Spleen (tissue), 11 donors: Measurements from ENCODE around the gene CYP19A1. TPM values are rescaled to one million over a fixed set of nuclear protein-coding genes. Genes with fewer than 3 reads are reported as not detected.

ENCODE experiments used
- DNase-seq: peaks from one replicate; pipeline ENCODE4 v3.0.0-alpha.2; 2020
- H3K27ac ChIP-seq, 8 donors: fragments of 200-600 bp; sonication (generic) in 7 of 8; 1 replicate in 4 of 8; 2 replicates in 4 of 8; pipeline versions ENCODE4 v1.5.0 to v1.8.0; 2016 to 2021; ENCODE audit warnings: inconsistent platforms in 4 of 8, mild to moderate bottlenecking in 4 of 8, moderate library complexity in 1 of 8
- H3K27me3 ChIP-seq, 7 donors: fragments of 200-600 bp; sonication (generic) in 6 of 7; replicated peaks in 1 of 7; 1 replicate in 4 of 7; 2 replicates in 3 of 7; pipeline versions ENCODE4 v1.5.0 to v1.8.0; 2016 to 2021; ENCODE audit warnings: inconsistent platforms in 3 of 7, mild to moderate bottlenecking in 1 of 7
- H3K36me3 ChIP-seq, 6 donors: fragments of 200-600 bp; sonication (generic) in 5 of 6; 1 replicate in 4 of 6; 2 replicates in 2 of 6; pipeline versions ENCODE4 v1.5.0 to v1.8.0; 2016 to 2021; ENCODE audit warnings: inconsistent platforms in 2 of 6
- H3K4me1 ChIP-seq, 6 donors: fragments of 200-600 bp; sonication (generic) in 5 of 6; 1 replicate in 3 of 6; 2 replicates in 3 of 6; pipeline versions ENCODE4 v1.5.0 to v1.8.0; 2016 to 2021; ENCODE audit warnings: inconsistent platforms in 3 of 6
- H3K4me3 ChIP-seq, 8 donors: fragments of 200-600 bp; sonication (generic) in 7 of 8; 1 replicate in 4 of 8; 2 replicates in 4 of 8; pipeline versions ENCODE4 v1.5.0 to v1.8.0; 2016 to 2021; ENCODE audit warnings: inconsistent platforms in 4 of 8, mild to moderate bottlenecking in 4 of 8, moderate library complexity in 2 of 8
- H3K9me3 ChIP-seq, 8 donors: fragments of 200-600 bp; sonication (generic) in 7 of 8; 1 replicate in 4 of 8; 2 replicates in 4 of 8; pipeline versions ENCODE4 v1.5.0 to v1.8.0; 2016 to 2021; ENCODE audit warnings: inconsistent platforms in 4 of 8
- CTCF ChIP-seq, 11 experiments: fragments of 200-600 bp in 7 of 11; fragments of 450-650 bp in 4 of 11; sonication (generic) in 4 of 11; IDR thresholded peaks in 8 of 11; conservative IDR thresholded peaks in 3 of 11; 1 replicate in 7 of 11; 2 replicates in 4 of 11; pipeline versions ENCODE4 v1.4.0 to v1.8.0; 2016 to 2021; ENCODE audit warnings: antibody characterized with exemption in 11 of 11, inconsistent platforms in 4 of 11, mild to moderate bottlenecking in 1 of 11
- POLR2A ChIP-seq, 3 donors: fragments of 450-650 bp; IDR thresholded peaks; one replicate each; pipeline ENCODE4 v1.5.1; 2017; ENCODE audit warnings: antibody characterized with exemption in 3 of 3, mild to moderate bottlenecking in 1 of 3
- POLR2AphosphoS5 ChIP-seq, 3 donors: sonication (generic); formaldehyde crosslinking; IDR thresholded peaks; one replicate each; pipeline ENCODE4 v1.5.1; 2017; ENCODE audit warnings: antibody characterized with exemption in 3 of 3
- WGBS, 5 donors: extraction: QIAGEN DNeasy Blood & Tissue Kit in 3 of 5; methylation state at CpG; one replicate each; pipeline versions ENCODE4 v1.1.5 to v1.1.7; 2013 to 2018; 5-methylcytosine and 5-hydroxymethylcytosine counted together
- intact Hi-C: fragments of 100-400 bp; cut with DNase I; formaldehyde crosslinking; loops from one replicate; pipeline ENCODE4 v1.15.0; 2023; ENCODE audit warnings: low total_unique reads
- polyA plus RNA-seq, 3 donors: library from polyadenylated mRNA; stranded (reverse); fragments of 200-250 nt; gene quantifications; one replicate each; pipeline ENCODE4 v1.2.1, GENCODE V29; 2013
- total RNA-seq, 7 donors: library from RNA; depleted of rRNA in 3 of 7; stranded (reverse); fragments of >200 nt in 3 of 7; fragmentation: NEBNext Ultra II Directional in 4 of 7; extraction: Animal tissue kit (Norgen Biotek cat#: 25700) in 4 of 7; gene quantifications; one replicate each; pipeline versions ENCODE4 v1.1.0 to v1.2.1, GENCODE V29; 2016 to 2021
- donor health status: healthy with polysubstance abuse.
- donor health status: DM: no; HTN: no; CAD: no; lungs with moderate emphysema.
- donor health status: DM: no; HTN: no; CAD: no.
- donor health status: Bipolar disorder and iron deficiency.
- donor health status: healthy.
- donor health status: DM: no; HTN: no; CAD: no.
- donor health status: DM: yes; HTN: yes; CAD: no.

The CYP19A1 gene
- total and polyA plus RNA-seq, 10 donors, result 0.13 to 5.6 (median 0.96) TPM; not detected in 1

DNA sequence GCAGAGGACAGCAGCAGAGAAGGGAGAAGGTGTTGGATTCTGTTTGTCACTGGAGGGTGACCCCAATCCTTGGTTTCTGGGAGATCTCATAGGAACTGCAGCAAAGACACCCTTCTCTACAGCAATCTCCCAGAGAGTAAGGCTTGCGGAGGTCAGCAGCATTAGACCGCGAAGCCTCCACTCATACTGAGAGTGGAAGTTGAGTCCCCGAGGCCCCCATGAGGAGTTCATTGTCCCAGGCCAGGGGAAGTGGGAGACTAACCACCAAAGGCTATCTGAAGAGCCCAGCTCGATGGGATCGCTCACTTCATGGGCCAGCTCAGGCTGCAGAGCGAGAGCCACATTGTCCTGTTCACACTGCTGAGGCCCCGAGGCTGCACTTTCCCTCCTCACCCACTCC lies 47.6 kb upstream of the CYP19A1 start:
- TF ChIP-seq POLR2A (IDR thresholded peaks at IDR 0.05) (no peak), CTCF (IDR thresholded peaks at IDR 0.05 in 8 of 11, conservative IDR thresholded peaks at IDR 0.05 in 3 of 11) (no peak), POLR2AphosphoS5 (IDR thresholded peaks at IDR 0.05) (no peak)
- Histone ChIP-seq H3K27ac (no peak overlapping the region), H3K4me3 (no peak overlapping the region), H3K4me1 (peaks cover 0 to 13% (median 2%) of the 10 kb centered on the region in 6 donors), H3K36me3 (peaks cover 0 to 12% (median 0%) of the 10 kb centered on the region in 6 donors), H3K27me3 (peaks cover 0 to 38% (median 4%) of the 10 kb centered on the region in 7 donors), H3K9me3 (no peaks in the 10 kb centered on the region)
- WGBS, 5 donors, result 70 to 83% (median 77%) methylated on average over 5 to 8 of the region's 8 CpGs
- intact Hi-C loops, result loop anchor here (10.0 kb wide), 1 partner anchor 101 kb away; no protein-coding TSS in a partner anchor
- no peak for DNase-seq

DNA sequence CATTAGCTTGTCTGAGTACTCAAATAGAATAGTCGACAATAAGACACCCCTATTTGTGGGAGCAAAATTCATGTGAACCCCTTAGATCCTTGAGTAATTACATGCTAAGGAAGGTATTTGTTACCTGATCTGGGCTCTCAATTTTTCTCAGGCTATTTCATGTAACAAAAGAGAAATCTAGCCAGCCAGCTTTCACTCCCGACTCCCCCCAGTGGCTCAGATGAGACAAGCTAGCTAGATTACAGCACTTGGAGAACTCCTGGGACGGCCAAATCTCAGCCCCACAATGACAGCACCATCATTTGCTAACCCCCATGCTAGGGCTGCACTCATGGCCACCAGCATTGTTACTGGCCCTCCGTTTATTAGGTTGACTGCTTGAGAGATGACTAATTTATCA lies 44.4 kb upstream of the CYP19A1 start:
- Histone ChIP-seq H3K36me3 (peaks cover 0 to 12% (median 0%) of the 10 kb centered on the region in 6 donors), H3K4me3 (no peak overlapping the region), H3K9me3 (no peaks in the 10 kb centered on the region), H3K27ac (no peak overlapping the region), H3K27me3 (peaks cover 0 to 38% (median 4%) of the 10 kb centered on the region in 7 donors), H3K4me1 (peaks cover 0 to 10% (median 3%) of the 10 kb centered on the region in 6 donors)
- TF ChIP-seq POLR2AphosphoS5 (IDR thresholded peaks at IDR 0.05) (no peak), CTCF (IDR thresholded peaks at IDR 0.05 in 8 of 11, conservative IDR thresholded peaks at IDR 0.05 in 3 of 11) (peak in 3 of 11 experiments; percentile 24 to 31 (median 28)), POLR2A (IDR thresholded peaks at IDR 0.05) (no peak)
- no peak for DNase-seq
- WGBS, 5 donors, result 20 to 32% (median 23%) methylated on average over 4 of the region's 4 CpGs
- intact Hi-C loops, result loop anchor here (10.0 kb wide), 1 partner anchor 98 kb away; no protein-coding TSS in a partner anchor

- H3K9me3 ChIP-seq, result no peaks in the 10 kb centered on the region
- DNase-seq, result no peak
- WGBS, 5 donors, result 26 to 35% (median 31%) methylated on average over 13 to 14 of the region's 14 CpGs
- H3K4me3 ChIP-seq, result no peak overlapping the region
- H3K36me3 ChIP-seq, result peaks cover 0 to 12% (median 0%) of the 10 kb centered on the region in 6 donors
- H3K27me3 ChIP-seq, result peaks cover 0 to 33% (median 4%) of the 10 kb centered on the region in 7 donors
- no peak overlapping the region for H3K27ac ChIP-seq
- H3K4me1 ChIP-seq, result peaks cover 0 to 10% (median 3%) of the 10 kb centered on the region in 6 donors
- intact Hi-C loops, result loop anchor here (10.0 kb wide), 1 partner anchor 96 kb away; no protein-coding TSS in a partner anchor
- TF ChIP-seq POLR2A (IDR thresholded peaks at IDR 0.05) (no peak), POLR2AphosphoS5 (IDR thresholded peaks at IDR 0.05) (peak in 1 of 3 donors; percentile 55), CTCF (IDR thresholded peaks at IDR 0.05 in 8 of 11, conservative IDR thresholded peaks at IDR 0.05 in 3 of 11) (peak; percentile 60 to 97 (median 82))
Measured at GRCh38 chr15:51380999-51381806, 42.8 kb upstream of the CYP19A1 start.

GRCh38 chr15:51379390-51379789 lies 41.0 kb upstream of the CYP19A1 start:
- intact Hi-C loops, result no loop called here
- Histone ChIP-seq H3K4me1 (peaks cover 0 to 10% (median 3%) of the 10 kb centered on the region in 6 donors), H3K4me3 (no peak overlapping the region), H3K36me3 (peaks cover 0 to 6% (median 0%) of the 10 kb centered on the region in 6 donors), H3K27me3 (peaks cover 0 to 25% (median 1%) of the 10 kb centered on the region in 7 donors), H3K9me3 (no peaks in the 10 kb centered on the region), H3K27ac (no peak overlapping the region)
- no peak for TF ChIP-seq POLR2A (IDR thresholded peaks at IDR 0.05)
- no peak for TF ChIP-seq POLR2AphosphoS5 (IDR thresholded peaks at IDR 0.05)
- no peak for TF ChIP-seq CTCF (IDR thresholded peaks at IDR 0.05 in 8 of 11, conservative IDR thresholded peaks at IDR 0.05 in 3 of 11)
- WGBS, 5 donors, result 73 to 92% (median 83%) methylated on average over 4 of the region's 4 CpGs
- no peak for DNase-seq
